Testis (tissue), 2 donors: ENCODE results near the gene STAT6.

Experiments
- CTCF ChIP-seq, 3 experiments: fragments of 450-650 bp in 2 of 3; fragments of 200-600 bp in 1 of 3; sonication (generic) in 1 of 3; IDR thresholded peaks; one replicate each; pipeline ENCODE4 v1.5.1; 2016 to 2019; ENCODE audit warnings: antibody characterized with exemption in 3 of 3, mild to moderate bottlenecking in 2 of 3, moderate library complexity in 1 of 3
- POLR2A ChIP-seq: fragments of 450-650 bp; IDR thresholded peaks from one replicate; pipeline ENCODE4 v1.6.1; 2017; ENCODE audit warnings: antibody characterized with exemption, mild to moderate bottlenecking, moderate library complexity

- TF ChIP-seq CTCF (IDR thresholded peaks at IDR 0.05) = no peak
- no peak for TF ChIP-seq POLR2A
These were observed 45.7 kb upstream of the STAT6 start for GRCh38 chr12:57156701-57157403.
